Adipocyte (in vitro differentiated cells): ENCODE measurements around the gene EMP1.

Experiments used
- DNase-seq: peaks from one replicate; pipeline ENCODE4 v3.0.0-alpha.2; 2015; ENCODE audit warnings: low read depth
- H3K27me3 ChIP-seq: replicated peaks from 2 replicates; pipeline ENCODE4 v1.7.0; 2013; ENCODE audit warnings: mild to moderate bottlenecking, low read length, moderate library complexity; ENCODE audit not compliant: control insufficient read depth, insufficient read depth
- H3K36me3 ChIP-seq: 2 replicates; pipeline ENCODE4 v1.7.0; 2013; ENCODE audit warnings: low read length, mild to moderate bottlenecking, moderate library complexity; ENCODE audit not compliant: control insufficient read depth, insufficient read depth, severe bottlenecking
- H3K4me1 ChIP-seq: 2 replicates; pipeline ENCODE4 v1.7.0; 2013; ENCODE audit warnings: mild to moderate bottlenecking, low read length, moderate library complexity; ENCODE audit not compliant: control insufficient read depth, insufficient read depth
- H3K4me3 ChIP-seq: 2 replicates; pipeline ENCODE4 v1.7.0; 2013; ENCODE audit warnings: mild to moderate bottlenecking, low read length, moderate library complexity
- H3K9ac ChIP-seq: 2 replicates; pipeline ENCODE4 v1.7.0; 2013; ENCODE audit warnings: mild to moderate bottlenecking, low read length, moderate library complexity
- H3K9me3 ChIP-seq: 2 replicates; pipeline ENCODE4 v1.7.0; 2013; ENCODE audit warnings: mild to moderate bottlenecking, low read length, moderate library complexity; ENCODE audit not compliant: control insufficient read depth

EMP1 gene

GRCh38 chr12:13229504-13229903, 33.0 kb downstream of the EMP1 start:
- Histone ChIP-seq H3K27me3 (no peaks in the 10 kb centered on the region), H3K4me1 (peaks cover 20% of the 10 kb centered on the region), H3K9me3 (peaks cover 5% of the 10 kb centered on the region), H3K4me3 (no peak overlapping the region), H3K36me3 (no peaks in the 10 kb centered on the region), H3K9ac (no peak overlapping the region)
- no peak for DNase-seq

- H3K4me1 ChIP-seq = peaks cover 13% of the 10 kb centered on the region
- no peaks in the 10 kb centered on the region for H3K36me3 ChIP-seq
- peak overlapping the region; percentile 1 for H3K4me3 ChIP-seq
- H3K9ac ChIP-seq = peak overlapping the region; percentile 53
- peaks cover 5% of the 10 kb centered on the region for H3K9me3 ChIP-seq
- no peaks in the 10 kb centered on the region for H3K27me3 ChIP-seq
- no peak for DNase-seq
Measured at GRCh38 chr12:13230500-13230899, 34.0 kb downstream of the EMP1 start.

GRCh38 chr12:13233830-13234641, 37.5 kb downstream of the EMP1 start:
- peak; percentile 90 for DNase-seq
- Histone ChIP-seq H3K27me3 (no peaks in the 10 kb centered on the region), H3K9me3 (peaks cover 5% of the 10 kb centered on the region), H3K9ac (no peak overlapping the region), H3K4me1 (peaks cover 12% of the 10 kb centered on the region), H3K36me3 (no peaks in the 10 kb centered on the region), H3K4me3 (no peak overlapping the region)

GRCh38 chr12:13238204-13238603, 41.7 kb downstream of the EMP1 start:
- H3K9me3 ChIP-seq = no peaks in the 10 kb centered on the region
- no peak for DNase-seq
- H3K9ac ChIP-seq = no peak overlapping the region
- H3K36me3 ChIP-seq = no peaks in the 10 kb centered on the region
- peaks cover 4% of the 10 kb centered on the region for H3K4me1 ChIP-seq
- no peaks in the 10 kb centered on the region for H3K27me3 ChIP-seq
- H3K4me3 ChIP-seq = no peak overlapping the region

GRCh38 chr12:13241833-13242488, 45.4 kb downstream of the EMP1 start:
- Histone ChIP-seq H3K4me1 (peaks cover 4% of the 10 kb centered on the region), H3K36me3 (no peaks in the 10 kb centered on the region), H3K27me3 (no peaks in the 10 kb centered on the region), H3K9ac (no peak overlapping the region), H3K9me3 (no peaks in the 10 kb centered on the region), H3K4me3 (no peak overlapping the region)
- no peak for DNase-seq

GRCh38 chr12:13242936-13243335, 46.4 kb downstream of the EMP1 start:
- Histone ChIP-seq H3K9ac (no peak overlapping the region), H3K27me3 (no peaks in the 10 kb centered on the region), H3K4me1 (peaks cover 4% of the 10 kb centered on the region), H3K9me3 (no peaks in the 10 kb centered on the region), H3K4me3 (no peak overlapping the region), H3K36me3 (no peaks in the 10 kb centered on the region)
- no peak for DNase-seq

GRCh38 chr12:13243516-13244070, 47.1 kb downstream of the EMP1 start:
- H3K4me3 ChIP-seq = no peak overlapping the region
- peaks cover 4% of the 10 kb centered on the region for H3K4me1 ChIP-seq
- no peaks in the 10 kb centered on the region for H3K9me3 ChIP-seq
- H3K9ac ChIP-seq = no peak overlapping the region
- H3K27me3 ChIP-seq = no peaks in the 10 kb centered on the region
- DNase-seq = peak; percentile 21
- H3K36me3 ChIP-seq = no peaks in the 10 kb centered on the region

- Histone ChIP-seq H3K4me3 (no peak overlapping the region), H3K9ac (no peak overlapping the region), H3K36me3 (no peaks in the 10 kb centered on the region), H3K27me3 (no peaks in the 10 kb centered on the region), H3K9me3 (no peaks in the 10 kb centered on the region), H3K4me1 (no peaks in the 10 kb centered on the region)
- no peak for DNase-seq
Measured at GRCh38 chr12:13247596-13247995, 51.1 kb downstream of the EMP1 start.

- no peak for DNase-seq
- H3K27me3 ChIP-seq = no peaks in the 10 kb centered on the region
- H3K9me3 ChIP-seq = no peaks in the 10 kb centered on the region
- no peak overlapping the region for H3K4me3 ChIP-seq
- H3K36me3 ChIP-seq = no peaks in the 10 kb centered on the region
- no peaks in the 10 kb centered on the region for H3K4me1 ChIP-seq
- H3K9ac ChIP-seq = no peak overlapping the region
Measured at GRCh38 chr12:13248964-13249363, 52.4 kb downstream of the EMP1 start.

GRCh38 chr12:13250416-13250815, 53.9 kb downstream of the EMP1 start:
- no peak for DNase-seq
- Histone ChIP-seq H3K27me3 (no peaks in the 10 kb centered on the region), H3K4me3 (no peak overlapping the region), H3K9ac (no peak overlapping the region), H3K9me3 (no peaks in the 10 kb centered on the region), H3K36me3 (no peaks in the 10 kb centered on the region), H3K4me1 (no peaks in the 10 kb centered on the region)

GRCh38 chr12:13251521-13251920, 55.0 kb downstream of the EMP1 start:
- DNase-seq = no peak
- no peaks in the 10 kb centered on the region for H3K9me3 ChIP-seq
- H3K27me3 ChIP-seq = no peaks in the 10 kb centered on the region
- H3K4me1 ChIP-seq = peaks cover 4% of the 10 kb centered on the region
- no peaks in the 10 kb centered on the region for H3K36me3 ChIP-seq
- no peak overlapping the region for H3K4me3 ChIP-seq
- no peak overlapping the region for H3K9ac ChIP-seq
